ENCODE data around the gene CADM1. TPM values are rescaled to one million over a fixed set of nuclear protein-coding genes. Genes with fewer than 3 reads are reported as not detected.

The CADM1 gene
- 100 to 1,000 TPM; 130 to 158 (median 149) TPM for polyA plus RNA-seq (ENCODE audit: insufficient read length in 3 of 3)
- long read RNA-seq, donor 1, transcript CADM1-220 (2 exons, 734 nt): major isoform, 8 of 51 reads
- long read RNA-seq, donor 1, transcript CADM1-222 (10 exons, 1,246 nt): minor isoform, 7 of 51 reads
- long read RNA-seq, donor 1, partial matches to known transcripts: 36 of 51 reads
- long read RNA-seq, donor 1, other reads (novel, unspliced or antisense): 0 of 51 reads
- long read RNA-seq, donor 2, transcript CADM1-220 (2 exons, 734 nt): major isoform, 8 of 57 reads
- long read RNA-seq, donor 2, partial matches to known transcripts: 48 of 57 reads
- long read RNA-seq, donor 2, other reads (novel, unspliced or antisense): 0 of 57 reads
- long read RNA-seq, donor 3, transcript CADM1-222 (10 exons, 1,246 nt): major isoform, 11 of 57 reads
- long read RNA-seq, donor 3, transcript CADM1-220 (2 exons, 734 nt): minor isoform, 8 of 57 reads
- long read RNA-seq, donor 3, partial matches to known transcripts: 38 of 57 reads
- long read RNA-seq, donor 3, other reads (novel, unspliced or antisense): 0 of 57 reads
- long read RNA-seq, donor 4, transcript CADM1-222 (10 exons, 1,246 nt): major isoform, 7 of 36 reads
- long read RNA-seq, donor 4, partial matches to known transcripts: 26 of 36 reads
- long read RNA-seq, donor 4, other reads (novel, unspliced or antisense): 0 of 36 reads
- long read RNA-seq, donor 5: 0 reads
- long read RNA-seq, donor 6, transcript CADM1-220 (2 exons, 734 nt): major isoform, 22 of 78 reads
- long read RNA-seq, donor 6, transcript CADM1-222 (10 exons, 1,246 nt): minor isoform, 9 of 78 reads
- long read RNA-seq, donor 6, partial matches to known transcripts: 47 of 78 reads
- long read RNA-seq, donor 6, other reads (novel, unspliced or antisense): 0 of 78 reads
- long read RNA-seq, donor 7, transcript CADM1-220 (2 exons, 734 nt): major isoform, 12 of 87 reads
- long read RNA-seq, donor 7, transcript CADM1-222 (10 exons, 1,246 nt): minor isoform, 8 of 87 reads
- long read RNA-seq, donor 7, partial matches to known transcripts: 67 of 87 reads
- long read RNA-seq, donor 7, other reads (novel, unspliced or antisense): 0 of 87 reads
- long read RNA-seq, donor 8, transcript CADM1-220 (2 exons, 734 nt): minor isoform, 11 of 81 reads
- long read RNA-seq, donor 8, transcript CADM1-222 (10 exons, 1,246 nt): major isoform, 12 of 81 reads
- long read RNA-seq, donor 8, partial matches to known transcripts: 56 of 81 reads
- long read RNA-seq, donor 8, other reads (novel, unspliced or antisense): 0 of 81 reads
- long read RNA-seq, donor 9, transcript CADM1-220 (2 exons, 734 nt): minor isoform, 6 of 50 reads
- long read RNA-seq, donor 9, transcript CADM1-222 (10 exons, 1,246 nt): major isoform, 7 of 50 reads
- long read RNA-seq, donor 9, partial matches to known transcripts: 37 of 50 reads
- long read RNA-seq, donor 9, other reads (novel, unspliced or antisense): 0 of 50 reads
- long read RNA-seq, donor 10, transcript CADM1-220 (2 exons, 734 nt): major isoform, 15 of 48 reads
- long read RNA-seq, donor 10, partial matches to known transcripts: 31 of 48 reads
- long read RNA-seq, donor 10, other reads (novel, unspliced or antisense): 0 of 48 reads
- long read RNA-seq, donor 11, transcript CADM1-220 (2 exons, 734 nt): major isoform, 7 of 38 reads
- long read RNA-seq, donor 11, transcript CADM1-222 (10 exons, 1,246 nt): major isoform, 7 of 38 reads
- long read RNA-seq, donor 11, partial matches to known transcripts: 24 of 38 reads
- long read RNA-seq, donor 11, other reads (novel, unspliced or antisense): 0 of 38 reads
- long read RNA-seq, donor 12, partial matches to known transcripts: 5 of 10 reads
- long read RNA-seq, donor 12, other reads (novel, unspliced or antisense): 0 of 10 reads
- long read RNA-seq, donor 13: 0 reads
- long read RNA-seq, donor 14, partial matches to known transcripts: 29 of 37 reads
- long read RNA-seq, donor 14, other reads (novel, unspliced or antisense): 0 of 37 reads
- long read RNA-seq, donor 15, partial matches to known transcripts: 21 of 26 reads
- long read RNA-seq, donor 15, other reads (novel, unspliced or antisense): 0 of 26 reads
- long read RNA-seq, donor 16, transcript CADM1-220 (2 exons, 734 nt): minor isoform, 13 of 136 reads
- long read RNA-seq, donor 16, transcript CADM1-222 (10 exons, 1,246 nt): major isoform, 25 of 136 reads
- long read RNA-seq, donor 16, partial matches to known transcripts: 98 of 136 reads
- long read RNA-seq, donor 16, other reads (novel, unspliced or antisense): 0 of 136 reads

DNA sequence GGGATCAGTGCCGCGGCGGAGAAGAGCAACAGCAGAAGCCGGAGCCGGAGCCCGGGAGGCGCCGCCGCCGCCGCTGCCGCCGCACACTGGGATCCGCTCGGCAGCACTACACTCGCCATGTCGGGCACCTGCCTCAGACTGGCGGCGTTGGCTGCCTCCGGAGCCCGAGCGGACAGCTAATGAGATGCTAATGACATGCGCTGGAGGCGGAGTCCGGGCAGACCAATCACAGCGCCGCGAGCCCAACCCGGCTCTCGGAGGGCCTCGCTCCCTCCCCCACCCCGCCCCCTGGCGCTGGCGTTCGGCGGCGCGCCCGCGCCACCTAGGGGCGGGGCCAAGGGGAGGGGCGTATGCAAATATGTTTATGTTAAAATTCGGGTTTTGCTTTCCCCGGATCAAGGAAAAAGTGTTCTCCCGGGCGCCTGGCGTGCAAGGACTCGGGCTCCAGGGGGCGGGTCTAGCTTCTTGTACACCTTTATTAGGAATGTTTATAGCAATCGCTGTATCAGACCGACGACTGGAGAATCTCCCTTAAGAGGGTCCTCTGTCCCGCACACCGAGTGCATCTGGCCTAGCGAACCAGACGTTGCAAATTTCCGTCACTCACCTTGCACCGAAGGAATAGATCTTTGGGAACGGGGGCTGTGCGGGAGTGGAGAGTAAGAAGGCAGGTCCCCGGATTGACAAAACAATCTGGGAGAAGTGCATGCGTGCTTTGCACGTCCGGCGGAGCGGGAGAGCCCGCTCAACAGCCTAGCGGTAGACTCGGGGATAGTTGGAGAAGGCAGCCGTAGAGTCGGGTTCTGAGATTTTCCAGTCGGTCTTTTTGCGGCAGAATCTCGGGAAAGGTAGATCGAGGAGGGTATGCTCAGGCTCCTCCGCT is at the start of gene CADM1:
Gene CADM1 (minus strand): TSS at position 140 of the 883 bp plus-strand sequence.
- peak; percentile 89 to 96 (median 93) for DNase-seq (ENCODE audit: extremely low read depth in 1 of 11, low read depth in 9 of 11, low spot score in 4 of 11)

- no peak for DNase-seq (ENCODE audit: extremely low read depth in 1 of 11, low read depth in 9 of 11, low spot score in 4 of 11)
Observed at GRCh38 chr11:115552773-115553438, 48.7 kb upstream of the CADM1 start.

DNA sequence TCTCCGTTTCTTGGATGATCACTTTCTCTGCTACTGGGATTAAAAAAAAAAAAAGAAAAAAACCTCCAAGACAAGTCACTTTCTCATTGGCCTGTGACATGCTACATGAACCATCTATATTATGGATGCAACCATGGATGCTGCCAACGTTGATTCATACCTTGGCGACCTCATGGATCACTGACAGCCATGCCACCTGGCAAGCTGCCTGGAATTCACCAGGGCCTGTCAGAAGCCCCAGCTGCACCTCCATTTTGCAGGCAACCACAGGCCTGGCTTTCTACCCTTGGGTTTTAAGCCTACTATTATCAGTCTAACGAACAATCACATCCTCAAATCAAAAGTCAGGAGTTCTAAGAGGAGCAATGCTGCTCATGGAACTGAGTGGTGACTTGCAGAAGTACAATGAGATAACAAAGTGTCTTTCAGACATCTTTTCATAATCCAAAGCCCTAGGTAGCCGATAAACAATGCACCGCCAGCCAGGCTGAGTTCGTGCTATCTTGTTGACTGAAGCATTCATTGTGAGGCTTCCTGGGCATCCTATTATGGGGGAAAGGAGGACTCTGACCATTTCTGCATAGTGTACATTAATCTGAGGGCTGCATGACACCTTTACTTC is 48.0 kb upstream of the CADM1 start:
- DNase-seq (ENCODE audit: extremely low read depth in 1 of 11, low read depth in 9 of 11, low spot score in 4 of 11): no peak

- no peak for DNase-seq (ENCODE audit: extremely low read depth in 1 of 11, low read depth in 9 of 11, low spot score in 4 of 11)
Observed at GRCh38 chr11:115550291-115551059, 46.3 kb upstream of the CADM1 start.

DNA sequence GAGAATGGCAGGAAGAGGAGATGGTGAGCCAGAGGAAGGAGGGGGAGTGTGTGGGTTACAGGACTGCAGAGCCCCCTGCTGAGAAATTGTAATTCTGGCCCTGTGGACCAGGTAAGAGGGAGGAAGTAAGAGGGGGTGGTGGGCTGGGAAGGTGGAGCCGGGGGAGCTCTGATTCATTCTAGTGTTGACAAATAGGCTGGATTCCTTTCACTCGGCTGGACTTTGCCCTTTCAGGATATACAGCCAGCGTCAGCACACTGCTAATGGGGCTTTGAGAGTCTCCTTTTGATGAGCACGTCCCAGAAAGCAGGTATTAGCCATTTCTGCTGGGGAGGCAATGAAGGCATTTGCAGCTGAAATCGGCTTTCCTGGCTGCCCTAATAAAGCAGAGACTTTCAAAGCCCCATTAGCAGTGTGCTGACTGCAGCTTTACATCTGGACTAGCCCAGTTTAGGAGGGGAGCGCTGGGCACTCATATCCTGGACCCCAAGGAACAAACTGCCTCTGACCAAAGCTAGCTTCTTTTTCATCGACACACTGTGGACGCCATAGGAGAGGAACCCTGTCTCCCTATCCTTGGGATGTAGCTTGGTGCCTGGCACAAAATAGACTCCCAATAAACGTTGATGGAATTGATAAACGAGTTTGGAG is 44.8 kb upstream of the CADM1 start:
- DNase-seq (ENCODE audit: extremely low read depth in 1 of 11, low read depth in 9 of 11, low spot score in 4 of 11): peak in 1 of 11 donors; percentile 38

- no peak for DNase-seq (ENCODE audit: extremely low read depth in 1 of 11, low read depth in 9 of 11, low spot score in 4 of 11)
Observed at GRCh38 chr11:115545581-115546210, 41.5 kb upstream of the CADM1 start.

DNA sequence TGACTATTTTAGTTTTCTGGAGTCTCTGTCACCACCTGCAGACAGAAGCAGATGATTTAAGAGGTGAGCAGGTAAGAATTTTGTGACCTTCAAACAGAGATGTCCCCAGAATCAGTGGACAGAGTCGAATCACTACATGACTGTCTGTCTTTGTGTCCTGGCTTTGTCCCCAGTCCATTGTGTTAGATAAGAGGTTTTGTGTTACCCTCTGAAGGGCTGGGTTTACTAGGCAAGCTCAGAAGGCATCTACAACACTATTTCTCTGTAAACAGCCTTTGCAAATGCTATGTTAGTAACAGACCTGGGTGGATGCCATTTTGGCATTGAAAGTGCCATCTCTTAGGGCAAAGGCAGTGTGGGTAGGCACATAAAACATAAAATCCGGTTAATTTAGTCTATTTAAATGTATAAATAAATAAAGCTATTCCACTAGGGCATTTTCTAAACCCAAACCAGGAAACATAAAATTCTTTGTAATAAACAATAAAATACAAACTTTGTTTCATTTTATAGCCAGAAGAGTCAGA is 40.3 kb upstream of the CADM1 start:
- no peak for DNase-seq (ENCODE audit: extremely low read depth in 1 of 11, low read depth in 9 of 11, low spot score in 4 of 11)

DNA sequence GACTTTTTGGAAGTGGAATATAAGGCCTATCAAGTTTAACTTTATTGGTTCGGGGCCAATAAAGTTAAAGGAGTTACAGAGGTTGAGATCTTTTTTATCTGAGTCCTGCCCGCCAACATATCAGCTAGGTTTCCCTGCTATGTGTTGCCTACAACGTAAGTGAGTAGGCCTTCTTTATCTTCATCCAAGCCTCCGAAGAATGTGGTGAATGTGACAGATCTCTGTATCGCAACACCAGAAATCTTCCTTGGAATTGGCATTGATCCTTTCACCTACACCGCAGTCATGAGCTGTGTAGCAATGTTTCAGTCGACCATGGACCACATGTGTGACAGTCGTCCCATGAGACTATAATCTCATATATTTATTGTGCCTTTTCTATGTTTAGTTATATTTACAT is 37.3 kb upstream of the CADM1 start:
- no peak for DNase-seq (ENCODE audit: extremely low read depth in 1 of 11, low read depth in 9 of 11, low spot score in 4 of 11)

DNA sequence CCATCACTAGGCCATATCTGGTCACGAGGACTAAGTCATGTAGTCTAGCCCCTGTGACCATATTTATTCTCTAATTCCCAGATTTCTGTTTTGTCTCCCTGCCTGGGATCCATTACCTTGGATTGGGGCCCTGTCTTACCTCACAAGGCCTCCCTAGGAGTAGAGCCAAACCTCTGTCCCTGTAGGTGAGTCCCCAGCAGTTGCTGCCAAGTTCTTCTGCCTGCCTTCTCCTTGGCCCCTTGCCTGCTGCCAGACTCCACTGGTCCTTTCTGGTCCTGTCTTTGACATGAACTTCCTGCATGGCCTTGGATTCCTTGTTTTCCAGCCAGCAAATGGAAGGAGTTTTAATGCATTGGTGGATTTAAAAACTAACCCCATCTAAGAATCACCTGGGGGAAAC is 35.6 kb upstream of the CADM1 start:
- DNase-seq (ENCODE audit: extremely low read depth in 1 of 11, low read depth in 9 of 11, low spot score in 4 of 11): no peak

DNA sequence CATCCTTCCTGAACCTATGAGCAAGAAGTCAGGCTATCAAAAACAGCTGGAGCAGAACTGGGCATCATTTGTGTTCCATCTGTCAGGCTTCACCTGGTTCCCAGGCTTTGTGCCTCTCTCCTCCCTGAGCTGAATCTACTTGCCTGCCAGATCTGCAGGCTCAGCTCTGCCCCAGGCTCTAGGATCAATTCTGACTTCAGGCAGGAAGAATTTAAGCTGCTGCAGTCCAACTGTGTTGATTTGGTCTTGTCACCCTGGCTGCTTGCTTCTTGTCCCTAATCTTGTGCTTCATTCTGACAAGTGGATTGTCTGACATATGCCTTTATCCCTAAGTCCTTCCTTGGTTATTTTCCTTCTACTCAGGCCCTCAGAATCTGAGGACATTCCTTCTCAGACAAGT is 31.6 kb upstream of the CADM1 start:
- no peak for DNase-seq (ENCODE audit: extremely low read depth in 1 of 11, low read depth in 9 of 11, low spot score in 4 of 11)

- no peak for DNase-seq (ENCODE audit: extremely low read depth in 1 of 11, low read depth in 9 of 11, low spot score in 4 of 11)
Observed at GRCh38 chr11:115530752-115531151, 26.5 kb upstream of the CADM1 start.

DNA sequence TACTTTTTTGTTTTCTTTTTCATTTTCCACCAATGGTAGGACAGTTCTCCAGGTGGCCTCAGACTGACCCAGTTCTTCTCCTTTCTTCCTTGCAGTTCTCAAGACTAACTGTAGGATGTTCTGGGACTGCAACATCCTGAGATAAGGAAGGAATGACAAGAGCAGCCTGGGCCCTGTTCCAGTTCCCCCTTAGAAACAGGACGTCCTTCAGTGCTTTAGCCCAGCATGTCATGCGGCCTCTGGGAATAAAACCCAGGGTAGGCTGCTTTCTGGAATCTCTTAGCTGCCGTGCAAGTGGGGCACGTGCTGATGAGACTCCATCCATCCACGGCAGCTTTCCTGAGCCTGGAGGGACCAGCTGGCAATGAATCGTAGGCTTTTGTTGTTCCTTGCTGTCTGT is 24.0 kb upstream of the CADM1 start:
- DNase-seq (ENCODE audit: extremely low read depth in 1 of 11, low read depth in 9 of 11, low spot score in 4 of 11): no peak

DNA sequence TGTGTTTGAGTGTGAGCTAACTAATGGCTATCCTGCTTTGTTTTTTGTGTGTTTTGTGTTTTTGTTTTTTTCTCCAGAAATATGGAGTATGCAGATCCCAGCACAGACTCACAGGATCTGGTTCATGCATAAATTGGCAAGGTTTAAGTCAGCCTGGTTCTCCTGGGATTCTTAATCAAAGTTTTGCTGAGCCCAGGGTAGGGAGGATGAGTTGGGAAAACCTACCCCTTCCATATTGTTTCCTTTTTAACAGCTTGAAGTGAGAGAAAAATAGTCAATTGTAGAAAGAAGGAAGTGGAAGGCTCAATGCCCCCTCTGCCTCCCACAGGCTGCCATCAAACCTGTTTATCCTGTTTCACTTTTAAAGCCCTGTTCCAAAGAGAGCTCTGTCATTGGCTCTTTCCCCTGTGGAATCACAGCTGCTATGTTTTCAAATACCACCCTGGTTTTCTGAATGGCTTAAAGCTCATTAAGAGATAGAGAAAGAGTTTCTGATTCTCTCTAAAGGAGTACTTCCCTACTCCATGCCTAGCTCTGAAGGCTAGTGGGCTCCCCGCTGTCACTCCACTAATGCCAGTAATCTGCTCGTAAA is 23.4 kb upstream of the CADM1 start:
- peak in 1 of 11 donors; percentile 62 for DNase-seq (ENCODE audit: extremely low read depth in 1 of 11, low read depth in 9 of 11, low spot score in 4 of 11)
